WTC11 (cell line): ENCODE measurements around the gene LDLR. TPM values are rescaled to one million over a fixed set of nuclear protein-coding genes. Genes with fewer than 3 reads are reported as not detected.

Source experiments
- ELF4 ChIP-seq: sonication (generic); formaldehyde crosslinking; IDR thresholded peaks from 2 replicates; pipeline ENCODE4 v1.8.1; 2022; ENCODE audit warnings: low read depth, mild to moderate bottlenecking, moderate library complexity, missing genetic modification reagents
- ERG ChIP-seq: fragments of 250-450 bp; sonication (Bioruptor Pico); IDR thresholded peaks from 2 replicates; pipeline ENCODE4 v1.8.0; 2021; ENCODE audit warnings: mild to moderate bottlenecking
- FOXP1 ChIP-seq: sonication (generic); formaldehyde crosslinking; IDR thresholded peaks from 2 replicates; pipeline ENCODE4 v1.8.0; 2022; ENCODE audit warnings: missing genetic modification reagents, mild to moderate bottlenecking, moderate library complexity, borderline replicate concordance
- GTF2I ChIP-seq: fragments of 250-450 bp; sonication (Bioruptor Pico); conservative IDR thresholded peaks from 2 replicates; pipeline ENCODE4 v1.4.0; 2021; ENCODE audit warnings: mild to moderate bottlenecking
- HMGXB4 ChIP-seq: sonication (generic); formaldehyde crosslinking; IDR thresholded peaks from 2 replicates; pipeline ENCODE4 v1.8.1; 2023; ENCODE audit warnings: mild to moderate bottlenecking, moderate library complexity, missing genetic modification reagents
- IRF1 ChIP-seq: sonication (generic); formaldehyde crosslinking; IDR thresholded peaks from 2 replicates; pipeline ENCODE4 v1.8.0; 2023; ENCODE audit warnings: missing genetic modification reagents
- KAT7 ChIP-seq: sonication (generic); formaldehyde crosslinking; IDR thresholded peaks from 2 replicates; pipeline ENCODE4 v1.8.1; 2023; ENCODE audit warnings: missing genetic modification reagents, mild to moderate bottlenecking, borderline replicate concordance
- NFATC4 ChIP-seq: fragments of 250-450 bp; sonication (Bioruptor Pico); IDR thresholded peaks from 2 replicates; pipeline ENCODE4 v1.9.0; 2021; ENCODE audit warnings: mild to moderate bottlenecking
- PREB ChIP-seq: sonication (generic); formaldehyde crosslinking; IDR thresholded peaks from 2 replicates; pipeline ENCODE4 v1.8.1; 2022; ENCODE audit warnings: mild to moderate bottlenecking, missing genetic modification reagents, moderate library complexity, borderline replicate concordance
- SMAD4 ChIP-seq: sonication (generic); formaldehyde crosslinking; IDR thresholded peaks from 2 replicates; pipeline ENCODE4 v1.8.0; 2022; ENCODE audit warnings: mild to moderate bottlenecking, missing genetic modification reagents
- USF1 ChIP-seq: sonication (generic); formaldehyde crosslinking; IDR thresholded peaks from 2 replicates; pipeline ENCODE4 v1.8.0; 2022; ENCODE audit warnings: mild to moderate bottlenecking, missing genetic modification reagents
- USF2 ChIP-seq: sonication (generic); formaldehyde crosslinking; IDR thresholded peaks from 2 replicates; pipeline ENCODE4 v1.8.1; 2023; ENCODE audit warnings: mild to moderate bottlenecking, missing genetic modification reagents, moderate library complexity
- ZNF232 ChIP-seq: sonication (generic); formaldehyde crosslinking; IDR thresholded peaks from 2 replicates; pipeline ENCODE4 v1.8.0; 2022; ENCODE audit warnings: mild to moderate bottlenecking, missing genetic modification reagents
- ZNF532 ChIP-seq: fragments of 250-450 bp; sonication (Bioruptor Pico); IDR thresholded peaks from 2 replicates; pipeline ENCODE4 v1.9.0; 2021; ENCODE audit warnings: mild to moderate bottlenecking, borderline replicate concordance
- total RNA-seq: library from RNA; stranded (reverse); gene quantifications from 3 replicates; pipeline ENCODE4 v1.2.3, GENCODE V29; 2021
- TF ChIP-seq, protein P1 (sequence below): sonication (generic); formaldehyde crosslinking; conservative IDR thresholded peaks from 2 replicates; pipeline ENCODE4 v1.8.1; 2022; ENCODE audit warnings: mild to moderate bottlenecking, missing genetic modification reagents
- TF ChIP-seq, protein P2 (sequence below): sonication (generic); formaldehyde crosslinking; IDR thresholded peaks from 2 replicates; pipeline ENCODE4 v1.8.0; 2023; ENCODE audit warnings: missing genetic modification reagents, mild to moderate bottlenecking, borderline replicate concordance
- TF ChIP-seq, protein P3 (sequence below): sonication (generic); formaldehyde crosslinking; IDR thresholded peaks from 2 replicates; pipeline ENCODE4 v1.8.1; 2022; ENCODE audit warnings: low read depth, missing genetic modification reagents, borderline replicate concordance
- TF ChIP-seq, protein P4 (sequence below): sonication (generic); formaldehyde crosslinking; IDR thresholded peaks from 2 replicates; pipeline ENCODE4 v1.8.1; 2022; ENCODE audit warnings: low read depth, mild to moderate bottlenecking, moderate library complexity, missing genetic modification reagents, borderline replicate concordance

The LDLR gene
- total RNA-seq, 1 experiment from 2014 or later = 98.9 TPM

DNA sequence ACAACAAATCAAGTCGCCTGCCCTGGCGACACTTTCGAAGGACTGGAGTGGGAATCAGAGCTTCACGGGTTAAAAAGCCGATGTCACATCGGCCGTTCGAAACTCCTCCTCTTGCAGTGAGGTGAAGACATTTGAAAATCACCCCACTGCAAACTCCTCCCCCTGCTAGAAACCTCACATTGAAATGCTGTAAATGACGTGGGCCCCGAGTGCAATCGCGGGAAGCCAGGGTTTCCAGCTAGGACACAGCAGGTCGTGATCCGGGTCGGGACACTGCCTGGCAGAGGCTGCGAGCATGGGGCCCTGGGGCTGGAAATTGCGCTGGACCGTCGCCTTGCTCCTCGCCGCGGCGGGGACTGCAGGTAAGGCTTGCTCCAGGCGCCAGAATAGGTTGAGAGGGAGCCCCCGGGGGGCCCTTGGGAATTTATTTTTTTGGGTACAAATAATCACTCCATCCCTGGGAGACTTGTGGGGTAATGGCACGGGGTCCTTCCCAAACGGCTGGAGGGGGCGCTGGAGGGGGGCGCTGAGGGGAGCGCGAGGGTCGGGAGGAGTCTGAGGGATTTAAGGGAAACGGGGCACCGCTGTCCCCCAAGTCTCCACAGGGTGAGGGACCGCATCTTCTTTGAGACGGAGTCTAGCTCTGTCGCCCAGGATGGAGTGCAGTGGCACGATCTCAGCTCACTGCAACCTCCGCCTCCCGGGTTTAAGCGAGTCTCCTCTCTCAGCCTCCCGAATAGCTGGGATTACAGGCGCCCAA is at the start of gene LDLR (continued):
- TF ChIP-seq USF2 (CRISPR knock-in tag) = no peak
- no peak for TF ChIP-seq ERG (CRISPR knock-in tag)
- TF ChIP-seq GTF2I (CRISPR knock-in tag) = peak; percentile 99
- TF ChIP-seq, protein P1, sequence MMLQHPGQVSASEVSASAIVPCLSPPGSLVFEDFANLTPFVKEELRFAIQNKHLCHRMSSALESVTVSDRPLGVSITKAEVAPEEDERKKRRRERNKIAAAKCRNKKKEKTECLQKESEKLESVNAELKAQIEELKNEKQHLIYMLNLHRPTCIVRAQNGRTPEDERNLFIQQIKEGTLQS (CRISPR knock-in tag) = no peak
- TF ChIP-seq USF1 (CRISPR knock-in tag) = 0 out of 2 replicates have a peak, but pooled peaks have one; percentile 16
- TF ChIP-seq KAT7 (CRISPR knock-in tag) = no peak
- TF ChIP-seq HMGXB4 (CRISPR knock-in tag) = no peak
- TF ChIP-seq IRF1 (CRISPR knock-in tag) = no peak
- no peak for TF ChIP-seq ZNF532
- TF ChIP-seq FOXP1 (CRISPR knock-in tag) = no peak
- TF ChIP-seq SMAD4 = no peak
- no peak for TF ChIP-seq ZNF232 (CRISPR knock-in tag)
- TF ChIP-seq, protein P2, sequence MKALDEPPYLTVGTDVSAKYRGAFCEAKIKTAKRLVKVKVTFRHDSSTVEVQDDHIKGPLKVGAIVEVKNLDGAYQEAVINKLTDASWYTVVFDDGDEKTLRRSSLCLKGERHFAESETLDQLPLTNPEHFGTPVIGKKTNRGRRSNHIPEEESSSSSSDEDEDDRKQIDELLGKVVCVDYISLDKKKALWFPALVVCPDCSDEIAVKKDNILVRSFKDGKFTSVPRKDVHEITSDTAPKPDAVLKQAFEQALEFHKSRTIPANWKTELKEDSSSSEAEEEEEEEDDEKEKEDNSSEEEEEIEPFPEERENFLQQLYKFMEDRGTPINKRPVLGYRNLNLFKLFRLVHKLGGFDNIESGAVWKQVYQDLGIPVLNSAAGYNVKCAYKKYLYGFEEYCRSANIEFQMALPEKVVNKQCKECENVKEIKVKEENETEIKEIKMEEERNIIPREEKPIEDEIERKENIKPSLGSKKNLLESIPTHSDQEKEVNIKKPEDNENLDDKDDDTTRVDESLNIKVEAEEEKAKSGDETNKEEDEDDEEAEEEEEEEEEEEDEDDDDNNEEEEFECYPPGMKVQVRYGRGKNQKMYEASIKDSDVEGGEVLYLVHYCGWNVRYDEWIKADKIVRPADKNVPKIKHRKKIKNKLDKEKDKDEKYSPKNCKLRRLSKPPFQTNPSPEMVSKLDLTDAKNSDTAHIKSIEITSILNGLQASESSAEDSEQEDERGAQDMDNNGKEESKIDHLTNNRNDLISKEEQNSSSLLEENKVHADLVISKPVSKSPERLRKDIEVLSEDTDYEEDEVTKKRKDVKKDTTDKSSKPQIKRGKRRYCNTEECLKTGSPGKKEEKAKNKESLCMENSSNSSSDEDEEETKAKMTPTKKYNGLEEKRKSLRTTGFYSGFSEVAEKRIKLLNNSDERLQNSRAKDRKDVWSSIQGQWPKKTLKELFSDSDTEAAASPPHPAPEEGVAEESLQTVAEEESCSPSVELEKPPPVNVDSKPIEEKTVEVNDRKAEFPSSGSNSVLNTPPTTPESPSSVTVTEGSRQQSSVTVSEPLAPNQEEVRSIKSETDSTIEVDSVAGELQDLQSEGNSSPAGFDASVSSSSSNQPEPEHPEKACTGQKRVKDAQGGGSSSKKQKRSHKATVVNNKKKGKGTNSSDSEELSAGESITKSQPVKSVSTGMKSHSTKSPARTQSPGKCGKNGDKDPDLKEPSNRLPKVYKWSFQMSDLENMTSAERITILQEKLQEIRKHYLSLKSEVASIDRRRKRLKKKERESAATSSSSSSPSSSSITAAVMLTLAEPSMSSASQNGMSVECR (CRISPR knock-in tag) = peak; percentile 32; the same call in 1 of the 2 replicates
- TF ChIP-seq, protein P3, sequence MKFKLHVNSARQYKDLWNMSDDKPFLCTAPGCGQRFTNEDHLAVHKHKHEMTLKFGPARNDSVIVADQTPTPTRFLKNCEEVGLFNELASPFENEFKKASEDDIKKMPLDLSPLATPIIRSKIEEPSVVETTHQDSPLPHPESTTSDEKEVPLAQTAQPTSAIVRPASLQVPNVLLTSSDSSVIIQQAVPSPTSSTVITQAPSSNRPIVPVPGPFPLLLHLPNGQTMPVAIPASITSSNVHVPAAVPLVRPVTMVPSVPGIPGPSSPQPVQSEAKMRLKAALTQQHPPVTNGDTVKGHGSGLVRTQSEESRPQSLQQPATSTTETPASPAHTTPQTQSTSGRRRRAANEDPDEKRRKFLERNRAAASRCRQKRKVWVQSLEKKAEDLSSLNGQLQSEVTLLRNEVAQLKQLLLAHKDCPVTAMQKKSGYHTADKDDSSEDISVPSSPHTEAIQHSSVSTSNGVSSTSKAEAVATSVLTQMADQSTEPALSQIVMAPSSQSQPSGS = no peak
- TF ChIP-seq ELF4 = no peak
- TF ChIP-seq, protein P4, sequence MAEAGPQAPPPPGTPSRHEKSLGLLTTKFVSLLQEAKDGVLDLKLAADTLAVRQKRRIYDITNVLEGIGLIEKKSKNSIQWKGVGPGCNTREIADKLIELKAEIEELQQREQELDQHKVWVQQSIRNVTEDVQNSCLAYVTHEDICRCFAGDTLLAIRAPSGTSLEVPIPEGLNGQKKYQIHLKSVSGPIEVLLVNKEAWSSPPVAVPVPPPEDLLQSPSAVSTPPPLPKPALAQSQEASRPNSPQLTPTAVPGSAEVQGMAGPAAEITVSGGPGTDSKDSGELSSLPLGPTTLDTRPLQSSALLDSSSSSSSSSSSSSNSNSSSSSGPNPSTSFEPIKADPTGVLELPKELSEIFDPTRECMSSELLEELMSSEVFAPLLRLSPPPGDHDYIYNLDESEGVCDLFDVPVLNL (CRISPR knock-in tag) = no peak
- TF ChIP-seq NFATC4 (CRISPR knock-in tag) = no peak
- TF ChIP-seq PREB (CRISPR knock-in tag) = no peak
